ENCODE measurements around the gene JADE2. TPM values are rescaled to one million over a fixed set of nuclear protein-coding genes. Genes with fewer than 3 reads are reported as not detected.

Gene JADE2
- total and polyA plus RNA-seq, 2 of the 8 experiments (the other 6 are each of a cell fraction or from before 2014, with no cell fraction given): 19.2 to 55.8 TPM

DNA sequence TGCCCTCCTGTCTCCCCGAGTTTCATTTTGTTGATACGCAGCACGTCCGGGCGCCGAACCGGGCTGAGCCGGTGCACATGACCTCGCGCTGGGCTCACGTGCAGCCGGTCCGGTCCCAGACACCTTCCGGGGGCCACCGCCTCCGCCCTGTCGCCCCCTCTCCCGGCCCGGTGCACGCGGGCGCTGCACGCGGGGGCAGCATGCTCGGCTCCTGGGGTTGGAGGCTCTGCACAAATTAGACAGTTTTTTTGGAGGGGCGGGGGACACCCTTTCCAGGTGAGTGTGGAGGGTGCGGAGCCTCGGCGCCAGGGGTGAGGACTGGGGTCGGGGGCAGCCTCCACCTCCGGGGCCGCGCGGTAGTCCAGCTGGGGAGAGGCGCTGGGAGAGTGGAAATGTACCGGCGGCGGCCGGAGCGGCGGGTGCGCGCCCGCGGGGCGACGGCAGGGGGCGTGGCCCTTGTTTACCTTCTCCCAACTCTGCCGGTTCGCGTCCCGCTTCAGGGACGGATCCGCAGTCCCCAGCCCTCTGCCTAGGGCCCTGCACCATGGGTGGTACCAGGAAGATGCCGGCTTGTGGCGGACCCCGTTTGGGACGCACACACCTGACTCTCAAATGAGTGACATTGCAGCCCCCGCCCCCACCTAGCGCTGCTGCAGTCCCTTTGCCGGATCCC lies 1.1 kb downstream of the JADE2 start:
- Histone ChIP-seq H3K79me1 (ENCODE audit: low read depth, low read length) (peaks cover 10% of the 10 kb centered on the region; the same call in 1 of the 2 replicates), H2BK20ac (ENCODE audit: low read length) (no peak overlapping the region), H2AK5ac (ENCODE audit: low read depth, low read length) (no peak overlapping the region), H2AFZ (ENCODE audit: low read length) (no peak overlapping the region), H3K79me2 (ENCODE audit: control insufficient read depth in 1 of 2, insufficient read depth in 2 of 2, low read length in 2 of 2) (peaks cover 22 to 41% of the 10 kb centered on the region in 2 experiments), H3K4ac (replicated peaks; ENCODE audit: insufficient read length, low read depth, low read length) (no peak overlapping the region), H2BK120ac (replicated peaks; ENCODE audit: low read depth, low read length) (no peak overlapping the region), H3K9me3 (ENCODE audit: insufficient read depth in 2 of 2, low read depth in 1 of 2, low read length in 1 of 2) (no peaks in the 10 kb centered on the region), H3K18ac (ENCODE audit: extremely low read depth, low read length) (peak overlapping the region; percentile 75), H3K4me2 (ENCODE audit: insufficient read depth in 1 of 2, low read depth in 2 of 2, low read length in 2 of 2) (peak overlapping the region; percentile 74 to 91), H3K9ac (replicated peaks in 1 of 4; ENCODE audit: extremely low read depth in 1 of 4, low read depth in 3 of 4, low read length in 3 of 4) (peak overlapping the region; percentile 79 to 93 (median 84); a peak in 6 of 7 replicates), H4K91ac (replicated peaks; ENCODE audit: insufficient read length, low read length) (peak overlapping the region; percentile 75), H3K23ac (ENCODE audit: insufficient read length) (no peak overlapping the region), H3K23me2 (ENCODE audit: low read depth, low read length) (peaks cover 11% of the 10 kb centered on the region; the same call in 1 of the 2 replicates), H2BK5ac (ENCODE audit: low read depth, low read length) (peak overlapping the region; percentile 97), H3K27me3 (replicated peaks in 1 of 4; ENCODE audit: control insufficient read depth in 3 of 4, extremely low read depth in 1 of 4, insufficient read depth in 3 of 4, low read length in 3 of 4) (no peaks in the 10 kb centered on the region), H4K20me1 (replicated peaks in 1 of 2; ENCODE audit: control insufficient read depth in 1 of 2, insufficient read depth in 2 of 2, low read length in 2 of 2) (no peaks in the 10 kb centered on the region), H3K56ac (replicated peaks; ENCODE audit: insufficient read length, low read depth, low read length) (no peak overlapping the region), H3K4me1 (replicated peaks in 1 of 4; ENCODE audit: control insufficient read depth in 3 of 4, insufficient read depth in 4 of 4, low read length in 3 of 4) (peaks cover 21 to 36% (median 27%) of the 10 kb centered on the region in 4 experiments), H3K27ac (ENCODE audit: low read depth, low read length) (peak overlapping the region; percentile 70), H3K14ac (ENCODE audit: insufficient read length) (no peak overlapping the region), H4K8ac (ENCODE audit: extremely low read depth, insufficient read depth, low read length) (peak overlapping the region; percentile 77; the same call in 1 of the 2 replicates), H2BK12ac (ENCODE audit: low read depth, low read length) (no peak overlapping the region), H3K36me3 (ENCODE audit: control insufficient read depth in 2 of 4, insufficient read depth in 4 of 4, low read length in 3 of 4) (no peaks in the 10 kb centered on the region), H2BK15ac (ENCODE audit: low read length) (no peak overlapping the region), H3K4me3 (ENCODE audit: extremely low read depth in 1 of 4, insufficient read depth in 2 of 4, low read depth in 3 of 4, low read length in 4 of 4) (peak overlapping the region; percentile 68 to 85 (median 77)), H4K5ac (ENCODE audit: insufficient read length, low read depth, low read length) (peak overlapping the region; percentile 70)
- ChIA-PET CTCF (ENCODE audit: partially characterized antibody) (interaction anchor here (0.8 to 10.9 kb wide), 22 partner anchors 8 to 175 kb away, joined by 3 to 121 read pairs (median 6); partner anchors contain the start of gene CDKN2AIPNL), POLR2A (ENCODE audit: partially characterized antibody) (interaction anchor here (0.7 to 7.7 kb wide), 20 partner anchors 10 to 301 kb away, joined by 3 to 131 read pairs (median 9); partner anchors contain the start of genes CDKN2AIPNL, PPP2CA and UBE2B)
- WGBS, 2 experiments (ENCODE audit: extremely low coverage in 1 of 2, insufficient coverage in 1 of 2, insufficient read length in 1 of 2, insufficient replicate concordance in 2 of 2, low coverage in 1 of 2, low lambda C conversion rate in 2 of 2, missing lambda C conversion rate in 1 of 2): 1% methylated on average over 35 of the region's 61 CpGs; no CpG with 5 or more reads in 1 of the 2 experiments
- DNase-seq (ENCODE audit: low read depth in 1 of 2, low spot score in 2 of 2): no peak
- no peak for FAIRE-seq
- no peak for TF ChIP-seq SRF (IDR thresholded peaks at IDR 0.05; ENCODE audit: low read depth, low read length)
- TF ChIP-seq BRCA1 (IDR thresholded peaks at IDR 0.05; ENCODE audit: low read depth, low read length): no peak
- no peak for TF ChIP-seq FOSL1 (IDR thresholded peaks at IDR 0.05; ENCODE audit: insufficient read depth, low read depth, low read length)
- no peak for TF ChIP-seq JUN (IDR thresholded peaks at IDR 0.05; ENCODE audit: low read depth, low read length)
- TF ChIP-seq POLR2AphosphoS5 (IDR thresholded peaks at IDR 0.05; ENCODE audit: low read depth, low read length): peak; percentile 29
- TF ChIP-seq TAF1 (IDR thresholded peaks at IDR 0.05; ENCODE audit: low read depth, low read length): peak; percentile 57
- peak; percentile 22; the same call in 1 of the 2 replicates for TF ChIP-seq SP1 (IDR thresholded peaks at IDR 0.05; ENCODE audit: low read depth, low read length)
- TF ChIP-seq CTBP2 (IDR thresholded peaks at IDR 0.05; ENCODE audit: borderline replicate concordance, insufficient read depth, insufficient read length, low read length): no peak
- no peak for TF ChIP-seq SIRT6 (IDR thresholded peaks at IDR 0.05; ENCODE audit: low read length)
- no peak for TF ChIP-seq BCL11A (IDR thresholded peaks at IDR 0.05; ENCODE audit: low read depth in 2 of 2, low read length in 2 of 2)
- TF ChIP-seq CEBPB (IDR thresholded peaks at IDR 0.05; ENCODE audit: low read depth, low read length): no peak
- TF ChIP-seq KDM4A (IDR thresholded peaks at IDR 0.05; ENCODE audit: low read depth, low read length, severe bottlenecking): no peak
- no peak for TF ChIP-seq NRF1 (IDR thresholded peaks at IDR 0.05; ENCODE audit: low read depth, low read length)
- TF ChIP-seq HDAC6 (IDR thresholded peaks at IDR 0.05; ENCODE audit: low read depth, low read length): no peak

Measured in H1 (cell line).